ENCODE measurements around the gene STIM2. TPM values are rescaled to one million over a fixed set of nuclear protein-coding genes. Genes with fewer than 3 reads are reported as not detected.

Gene STIM2
- total RNA-seq = 18.3 and 25.0 TPM in 2 replicates

DNA sequence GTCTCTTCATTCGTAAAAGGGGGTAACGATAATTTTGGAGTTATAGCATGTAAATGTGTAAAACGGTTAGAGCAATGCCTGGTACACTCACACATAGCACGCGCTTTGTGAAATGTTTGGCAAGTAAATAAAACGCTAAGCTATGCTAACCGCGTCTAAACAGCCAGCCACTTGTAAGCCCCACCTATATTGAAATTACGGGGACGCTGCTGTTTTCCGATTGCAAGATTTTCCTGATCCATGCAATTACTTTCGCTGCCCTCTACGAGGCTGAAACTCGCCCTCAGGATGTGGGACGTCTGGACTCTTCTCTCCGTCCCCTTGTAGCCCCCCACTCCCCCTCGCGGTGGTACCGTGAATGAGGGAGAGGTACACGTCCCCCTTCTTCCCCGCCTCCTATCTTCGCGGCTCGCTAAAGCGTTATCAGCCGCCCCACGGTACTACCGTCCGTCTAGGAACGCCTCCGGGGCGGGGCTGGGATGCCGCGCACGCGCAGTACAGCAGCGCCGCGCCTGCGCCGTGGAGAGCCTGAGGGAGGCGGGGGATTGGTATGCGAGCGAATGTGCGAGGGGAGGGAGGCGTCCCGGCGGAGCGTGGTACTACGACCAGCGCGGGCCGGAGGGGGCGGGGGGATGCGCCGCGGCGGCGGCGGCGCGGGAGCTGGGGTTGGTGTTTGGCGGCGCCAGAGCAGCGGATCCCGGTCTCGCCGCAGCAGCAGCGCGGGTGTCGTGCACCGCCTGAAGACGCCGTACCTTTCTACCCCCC is at the start of gene STIM2:
TSS of gene STIM2 (plus strand) at position 685 of the 765 bp plus-strand sequence.

All from airway epithelial cell (primary cell).